ENCODE results near the gene SSBP3.

GRCh38 chr1:54406339-54407153 is at the start of gene SSBP3:
- no peak for TF ChIP-seq SUZ12 (IDR thresholded peaks at IDR 0.05)
- no peak for TF ChIP-seq LEF1 (IDR thresholded peaks at IDR 0.05; ENCODE audit: borderline replicate concordance)
- TF ChIP-seq HDGF (IDR thresholded peaks at IDR 0.05; ENCODE audit: borderline replicate concordance): no peak
- TF ChIP-seq SP1 (IDR thresholded peaks at IDR 0.05): no peak

Data from HEK293T (cell line).